Adrenal gland (tissue), 12 donors: ENCODE results near the gene APBA2. TPM values are rescaled to one million over a fixed set of nuclear protein-coding genes. Genes with fewer than 3 reads are reported as not detected.

ENCODE experiments used
- DNase-seq, 7 donors: peaks; one replicate each; pipeline ENCODE4 v3.0.0-alpha.2; 2019 to 2020
- H3K27ac ChIP-seq, 5 donors: fragments of 200-600 bp; sonication (generic) in 4 of 5; 1 replicate in 3 of 5; 2 replicates in 2 of 5; pipeline versions ENCODE4 v1.5.1 to v1.8.0; 2016 to 2020; ENCODE audit warnings: mild to moderate bottlenecking in 1 of 5
- H3K27me3 ChIP-seq: fragments of 200-600 bp; 2 replicates; pipeline ENCODE4 v1.8.0; 2021
- H3K36me3 ChIP-seq, 2 donors: fragments of 200-600 bp; replicated peaks in 1 of 2; 1 replicate in 1 of 2; 2 replicates in 1 of 2; pipeline versions ENCODE4 v1.5.1 to v1.8.0; 2018 to 2022
- H3K4me1 ChIP-seq, 2 donors: fragments of 200-600 bp; replicated peaks in 1 of 2; 1 replicate in 1 of 2; 2 replicates in 1 of 2; pipeline versions ENCODE4 v1.5.1 to v1.8.0; 2018 to 2021
- H3K4me3 ChIP-seq, 4 donors: fragments of 200-600 bp; sonication (generic) in 3 of 4; one replicate each; pipeline ENCODE4 v1.5.1; 2016 to 2018
- H3K9me3 ChIP-seq, 3 donors: fragments of 200-600 bp; sonication (generic) in 1 of 3; replicated peaks in 1 of 3; 1 replicate in 2 of 3; 2 replicates in 1 of 3; pipeline versions ENCODE4 v1.5.1 to v1.8.0; 2016 to 2021
- POLR2A ChIP-seq, 2 donors: fragments of 450-650 bp; IDR thresholded peaks; one replicate each; pipeline ENCODE4 v1.6.1; 2017; ENCODE audit warnings: antibody characterized with exemption in 2 of 2, mild to moderate bottlenecking in 2 of 2, moderate library complexity in 1 of 2
- WGBS, 4 donors: extraction: QIAGEN DNeasy Blood & Tissue Kit in 2 of 4; methylation state at CpG; one replicate each; pipeline versions ENCODE4 v1.1.5 to v1.1.7; 2013 to 2017; 5-methylcytosine and 5-hydroxymethylcytosine counted together
- intact Hi-C, 2 donors: fragments of 100-400 bp; cut with DNase I; formaldehyde crosslinking; loops; one replicate each; pipeline versions ENCODE4 v1.14.1 to v1.15.0; 2022 to 2023
- polyA plus RNA-seq, 3 donors: library from polyadenylated mRNA; stranded (reverse); fragments of 200-250 nt in 2 of 3; fragments of 350-450 nt in 1 of 3; fragmentation: Illumina TruSeq in 1 of 3; extraction: RNeasy Lipid Tissue Mini Kit (QIAGEN cat#74804) in 1 of 3; gene quantifications; one replicate each; pipeline ENCODE4 v1.2.3, GENCODE V29; 2013 to 2014
- total RNA-seq, 9 donors: library from RNA; depleted of rRNA in 4 of 9; stranded (reverse); fragments of >200 nt in 4 of 9; fragments of 120-200 nt in 1 of 9; fragmentation: NEBNext Ultra II Directional in 1 of 9; extraction: Animal tissue kit (Norgen Biotek cat#: 25700) in 1 of 9; gene quantifications; one replicate each; pipeline versions ENCODE4 v1.1.0 to v1.2.4, GENCODE V29; 2013 to 2023
- TF ChIP-seq, protein P1 (sequence below), 6 experiments: fragments of 450-650 bp in 4 of 6; fragments of 200-600 bp in 2 of 6; sonication (generic) in 1 of 6; IDR thresholded peaks; 1 replicate in 5 of 6; 2 replicates in 1 of 6; pipeline versions ENCODE4 v1.5.1 to v1.8.0; 2016 to 2021; ENCODE audit warnings: antibody characterized with exemption in 6 of 6, mild to moderate bottlenecking in 2 of 6, moderate library complexity in 1 of 6
- donor health status: healthy with polysubstance abuse.
- donor health status: Bipolar disorder and iron deficiency.
- donor health status: DM: yes; HTN: yes; CAD: no.
- donor health status: DM: no; HTN: no; CAD: no.
- donor health status: DM: no; HTN: no; CAD: no.
- donor health status: DM: yes; HTN: yes; CAD: no.

APBA2 gene
- total and polyA plus RNA-seq, 12 donors: 2.1 to 13.2 (median 4.7) TPM

DNA sequence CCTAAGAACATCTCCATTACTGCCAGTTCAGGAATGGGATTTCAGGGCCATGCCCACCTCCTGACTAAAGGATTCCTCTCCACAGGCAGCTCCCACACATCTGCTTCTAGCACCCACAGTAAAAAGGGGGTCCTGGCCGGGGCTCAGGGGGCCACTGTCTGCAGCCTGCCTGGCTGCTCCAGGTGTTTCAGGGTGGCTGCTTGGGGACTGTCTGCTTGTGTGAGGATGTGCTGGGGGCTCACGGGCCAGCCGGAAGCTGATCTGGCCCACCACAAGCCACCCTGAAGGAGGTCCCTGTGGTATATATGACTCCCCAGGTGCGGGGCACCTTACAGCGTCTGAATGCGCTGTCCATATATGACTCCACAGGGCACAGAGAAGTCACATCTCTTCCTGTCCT is 248.5 kb downstream of the APBA2 start:
- TF ChIP-seq, protein P1, sequence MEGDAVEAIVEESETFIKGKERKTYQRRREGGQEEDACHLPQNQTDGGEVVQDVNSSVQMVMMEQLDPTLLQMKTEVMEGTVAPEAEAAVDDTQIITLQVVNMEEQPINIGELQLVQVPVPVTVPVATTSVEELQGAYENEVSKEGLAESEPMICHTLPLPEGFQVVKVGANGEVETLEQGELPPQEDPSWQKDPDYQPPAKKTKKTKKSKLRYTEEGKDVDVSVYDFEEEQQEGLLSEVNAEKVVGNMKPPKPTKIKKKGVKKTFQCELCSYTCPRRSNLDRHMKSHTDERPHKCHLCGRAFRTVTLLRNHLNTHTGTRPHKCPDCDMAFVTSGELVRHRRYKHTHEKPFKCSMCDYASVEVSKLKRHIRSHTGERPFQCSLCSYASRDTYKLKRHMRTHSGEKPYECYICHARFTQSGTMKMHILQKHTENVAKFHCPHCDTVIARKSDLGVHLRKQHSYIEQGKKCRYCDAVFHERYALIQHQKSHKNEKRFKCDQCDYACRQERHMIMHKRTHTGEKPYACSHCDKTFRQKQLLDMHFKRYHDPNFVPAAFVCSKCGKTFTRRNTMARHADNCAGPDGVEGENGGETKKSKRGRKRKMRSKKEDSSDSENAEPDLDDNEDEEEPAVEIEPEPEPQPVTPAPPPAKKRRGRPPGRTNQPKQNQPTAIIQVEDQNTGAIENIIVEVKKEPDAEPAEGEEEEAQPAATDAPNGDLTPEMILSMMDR (IDR thresholded peaks at IDR 0.05): no peak
- no peak for TF ChIP-seq POLR2A (IDR thresholded peaks at IDR 0.05)
- DNase-seq: peak in 1 of 7 donors; percentile 8
- 88 to 92% (median 88%) methylated on average over 3 to 6 of the region's 6 CpGs for WGBS, 4 donors
- Histone ChIP-seq H3K27ac (no peak overlapping the region), H3K36me3 (no peaks in the 10 kb centered on the region), H3K4me1 (no peaks in the 10 kb centered on the region), H3K4me3 (no peak overlapping the region), H3K27me3 (peaks cover 3% of the 10 kb centered on the region), H3K9me3 (no peaks in the 10 kb centered on the region)
- intact Hi-C loops: no loop called here

DNA sequence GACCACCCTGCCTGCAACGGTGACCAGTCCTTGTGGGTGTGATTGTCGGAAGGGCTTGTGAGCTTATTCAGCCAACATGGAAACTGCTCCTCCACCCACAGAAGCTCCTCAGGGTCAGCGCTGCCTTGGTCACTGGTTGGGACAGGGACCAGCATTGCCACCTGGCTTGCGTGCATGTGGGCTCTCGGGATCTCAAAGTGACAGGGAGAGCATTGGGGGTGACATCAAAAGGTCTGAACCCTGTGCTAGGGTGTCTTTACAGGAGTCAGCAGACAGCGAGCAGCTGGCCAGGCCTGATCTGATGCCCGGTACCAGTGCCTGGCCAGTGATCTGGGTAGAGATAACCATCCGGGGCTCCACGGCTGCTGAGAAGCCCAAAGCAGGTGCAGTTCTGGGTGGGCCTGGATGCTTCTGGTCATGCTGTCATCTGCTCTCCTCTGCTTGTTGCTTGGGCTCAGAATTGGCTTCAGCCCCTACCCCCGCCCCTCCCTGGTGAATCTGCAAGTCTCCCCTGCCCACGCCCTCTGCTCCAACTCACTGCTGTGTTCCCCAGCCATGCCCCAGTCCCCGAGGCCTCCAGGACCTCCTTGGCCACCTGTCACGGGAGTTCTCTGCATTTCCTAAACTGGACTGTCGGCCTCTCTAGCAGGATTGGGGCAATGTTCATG is 249.0 kb downstream of the APBA2 start:
- no peak overlapping the region for H3K4me3 ChIP-seq
- no peak overlapping the region for H3K27ac ChIP-seq
- TF ChIP-seq POLR2A (IDR thresholded peaks at IDR 0.05): no peak
- TF ChIP-seq, protein P1 (IDR thresholded peaks at IDR 0.05): no peak
- H3K4me1 ChIP-seq: no peaks in the 10 kb centered on the region
- intact Hi-C loops: no loop called here
- no peak for DNase-seq
- H3K9me3 ChIP-seq: no peaks in the 10 kb centered on the region
- 70 to 89% (median 78%) methylated on average over 4 to 14 of the region's 14 CpGs for WGBS, 4 donors
- H3K27me3 ChIP-seq: peaks cover 6% of the 10 kb centered on the region
- H3K36me3 ChIP-seq: no peaks in the 10 kb centered on the region

DNA sequence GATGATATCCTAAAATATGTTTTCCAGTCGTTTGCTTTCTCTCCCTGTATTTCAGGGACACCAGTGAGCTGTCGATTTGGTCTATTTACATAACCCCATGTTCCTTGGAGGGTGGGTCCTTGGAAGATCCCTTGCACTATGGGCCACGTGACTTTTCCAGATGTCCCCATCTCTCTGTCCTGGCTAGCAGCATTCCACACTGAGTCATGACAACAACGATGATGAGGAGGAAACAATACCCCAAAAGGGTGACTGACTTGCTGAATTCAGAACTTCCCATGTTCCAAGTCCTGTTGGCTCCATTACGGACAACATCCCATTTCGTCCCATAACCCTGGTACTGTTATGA is 249.5 kb downstream of the APBA2 start:
- Histone ChIP-seq H3K27me3 (peaks cover 7% of the 10 kb centered on the region), H3K36me3 (no peaks in the 10 kb centered on the region), H3K4me1 (no peaks in the 10 kb centered on the region), H3K4me3 (no peak overlapping the region), H3K27ac (no peak overlapping the region), H3K9me3 (no peaks in the 10 kb centered on the region)
- intact Hi-C loops: no loop called here
- TF ChIP-seq POLR2A (IDR thresholded peaks at IDR 0.05): no peak
- TF ChIP-seq, protein P1 (IDR thresholded peaks at IDR 0.05): no peak
- no peak for DNase-seq
- WGBS, 4 donors: 42 to 68% (median 62%) methylated on average over 5 to 6 of the region's 6 CpGs

DNA sequence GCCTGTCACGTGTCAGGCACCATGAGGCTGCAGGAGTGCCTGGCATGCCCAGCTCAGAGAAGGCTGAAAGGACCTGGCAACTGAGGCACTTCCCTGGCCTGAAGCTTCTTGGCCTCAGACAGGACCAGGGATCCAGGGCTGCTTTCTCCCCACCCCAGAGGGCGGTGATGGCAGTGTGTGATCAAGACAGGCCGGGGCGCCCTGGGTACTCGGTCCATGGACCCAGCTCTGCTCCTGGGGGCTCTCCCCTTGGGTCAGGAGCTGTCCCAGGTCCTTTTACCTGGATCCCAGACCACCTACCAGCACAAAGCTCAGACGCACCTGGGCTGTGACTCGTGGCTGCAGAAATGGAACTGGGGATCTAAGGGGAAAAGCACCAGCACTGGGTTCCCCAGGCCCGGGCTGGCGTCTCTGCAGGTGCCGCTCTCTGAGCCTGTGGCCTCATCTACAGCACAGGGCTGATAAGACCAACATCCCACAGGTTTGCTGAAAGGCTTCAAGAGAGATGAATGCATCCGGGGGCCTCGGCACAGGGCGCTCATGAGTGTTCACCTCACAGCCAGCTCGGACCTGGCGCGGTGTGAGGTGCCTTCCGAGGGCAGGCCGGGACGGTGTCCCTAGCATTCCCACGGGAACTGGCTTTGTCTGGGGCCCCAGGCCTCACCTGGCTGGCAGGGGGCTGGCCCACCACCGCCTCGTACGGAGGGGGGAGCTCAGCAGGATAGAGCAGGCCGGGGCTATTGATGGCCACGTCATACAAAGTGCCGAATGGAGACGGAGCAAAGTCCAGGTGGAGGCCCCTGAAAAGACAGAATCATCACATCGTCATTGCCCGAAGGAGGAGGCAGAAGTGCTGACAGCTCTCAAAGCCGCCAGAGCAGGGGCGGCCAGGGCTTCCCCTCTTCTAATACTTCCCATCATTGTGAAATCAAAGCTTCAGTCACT is 250.2 kb downstream of the APBA2 start:
- intact Hi-C loops: no loop called here
- peaks cover 13% of the 10 kb centered on the region for H3K27me3 ChIP-seq
- H3K4me3 ChIP-seq: no peak overlapping the region
- TF ChIP-seq, protein P1 (IDR thresholded peaks at IDR 0.05): no peak
- no peak for TF ChIP-seq POLR2A (IDR thresholded peaks at IDR 0.05)
- WGBS, 4 donors: 85 to 91% (median 88%) methylated on average over 23 to 31 of the region's 31 CpGs
- H3K36me3 ChIP-seq: no peaks in the 10 kb centered on the region
- no peak for DNase-seq
- H3K27ac ChIP-seq: no peak overlapping the region
- H3K9me3 ChIP-seq: no peaks in the 10 kb centered on the region
- no peaks in the 10 kb centered on the region for H3K4me1 ChIP-seq
